ENCODE data around the gene MT1G.
A peak's percentile ranks its signal among the peaks of the same experiment; 100 is the strongest.
"Not testable (repeated sequence)": the region's sequence is repeated elsewhere in the genome, so short reads cannot be mapped to it uniquely, and the experiment has no call there.

The MT1G gene

GRCh38 chr16:56634715-56635440 is 33.0 kb downstream of the MT1G start:
- DNase-seq, result no peak

GRCh38 chr16:56633535-56633934 is 34.3 kb downstream of the MT1G start:
- DNase-seq, result no peak

- DNase-seq, result no peak
Observed at GRCh38 chr16:56632848-56633365, 35.0 kb downstream of the MT1G start.

GRCh38 chr16:56632156-56632847 is 35.6 kb downstream of the MT1G start, which contains the start of gene MT1M:
TSS of gene MT1M (plus strand) at chr16:56632659. CDS start at chr16:56632732, 73 bp downstream.
- DNase-seq, result no peak

- no peak for DNase-seq
Observed at GRCh38 chr16:56631832-56632155, 36.1 kb downstream of the MT1G start.

- no peak for DNase-seq
Observed at GRCh38 chr16:56631197-56631596, 36.7 kb downstream of the MT1G start.

- DNase-seq, result no peak
Observed at GRCh38 chr16:56630134-56630533, 37.7 kb downstream of the MT1G start.

- DNase-seq, result no peak
Observed at GRCh38 chr16:56629531-56629930, 38.3 kb downstream of the MT1G start.

GRCh38 chr16:56628486-56629350 is 39.1 kb downstream of the MT1G start:
- DNase-seq, result no peak

GRCh38 chr16:56626685-56627084 is 41.2 kb downstream of the MT1G start:
- DNase-seq, result no peak

- DNase-seq, result no peak
Observed at GRCh38 chr16:56625943-56626654, 41.8 kb downstream of the MT1G start.

GRCh38 chr16:56625140-56625942 is 42.5 kb downstream of the MT1G start, which contains the start of gene MT1E:
TSS of gene MT1E (plus strand) at chr16:56625781. CDS start at chr16:56625852, 71 bp downstream.
- DNase-seq, result peak; percentile 53 to 58

- no peak for DNase-seq
Observed at GRCh38 chr16:56623637-56624036, 44.2 kb downstream of the MT1G start.

GRCh38 chr16:56623184-56623583 is 44.7 kb downstream of the MT1G start:
- not testable (repeated sequence) for DNase-seq

GRCh38 chr16:56621665-56622445 is 46.0 kb downstream of the MT1G start:
- DNase-seq, result not testable (repeated sequence)

GRCh38 chr16:56620339-56620897 is 47.4 kb downstream of the MT1G start:
- no peak for DNase-seq

GRCh38 chr16:56618138-56618537 is 49.7 kb downstream of the MT1G start:
- no peak for DNase-seq

GRCh38 chr16:56617212-56618085 is 50.4 kb downstream of the MT1G start:
- DNase-seq, result peak in 1 of 2 experiments; percentile 65
